Panc1 (cell line): ENCODE data around the gene CENPU. TPM values are rescaled to one million over a fixed set of nuclear protein-coding genes. Genes with fewer than 3 reads are reported as not detected.

Source experiments
- ATAC-seq: fragments of 200-7000 bp; cut with Tn5 transposase; 2 replicates; pipeline ENCODE4 v1.9.1; 2020; ENCODE audit warnings: mild to moderate bottlenecking, moderate library complexity
- BruUV-seq: library from RNA; stranded (reverse); fragments of 400-500 nt; replicated peaks from 2 replicates; lab custom pipeline; 2021; lab: Mats Ljungman, UMichigan
- CTCF ChIA-PET: fragments of 300-600 bp; sonication (Branson Sonifier 250); formaldehyde crosslinking; loops from one replicate; lab custom pipeline; 2022; ENCODE audit warnings: antibody characterized with exemption; lab: Charles Lee
- POLR2A ChIA-PET: fragments of 300-600 bp; sonication (Branson Sonifier 250); formaldehyde crosslinking; loops from one replicate; lab custom pipeline; 2022; ENCODE audit warnings: antibody characterized with exemption; lab: Charles Lee
- DNase-seq: peaks from one replicate; pipeline ENCODE4 v3.0.0-alpha.2; 2010; ENCODE audit warnings: low read depth, low spot score
- H3K27ac ChIP-seq: 2 replicates; pipeline ENCODE4 v1.5.1; 2011; ENCODE audit warnings: mild to moderate bottlenecking, low read length, inconsistent platforms
- H3K27me3 ChIP-seq: fragments of 200-500 bp; sonication (Bioruptor generic); 2 replicates; pipeline ENCODE4 v1.6.0; 2014; ENCODE audit warnings: low read length, inconsistent platforms; ENCODE audit not compliant: control insufficient read depth, insufficient read depth
- H3K36me3 ChIP-seq: fragments of 200-500 bp; sonication (Bioruptor generic); 2 replicates; pipeline ENCODE4 v1.5.1; 2014; ENCODE audit warnings: inconsistent platforms, mild to moderate bottlenecking, low read length, moderate library complexity; ENCODE audit not compliant: control insufficient read depth, insufficient read depth
- H3K4me1 ChIP-seq: 2 replicates; pipeline ENCODE4 v1.5.1; 2011; ENCODE audit warnings: inconsistent platforms, mild to moderate bottlenecking, low read length, moderate library complexity; ENCODE audit not compliant: control insufficient read depth, insufficient read depth
- H3K4me3 ChIP-seq, 2 experiments: 2 replicates each; pipeline ENCODE4 v1.5.1; 2011 to 2012; ENCODE audit warnings: low read depth in 2 of 2, low read length in 2 of 2, mild to moderate bottlenecking in 2 of 2, inconsistent platforms in 1 of 2, moderate library complexity in 1 of 2
- H3K9me3 ChIP-seq: fragments of 200-500 bp; sonication (Bioruptor generic); 2 replicates; pipeline ENCODE4 v1.5.1; 2014; ENCODE audit warnings: low read depth, mild to moderate bottlenecking, inconsistent platforms, low read length, moderate library complexity; ENCODE audit not compliant: control insufficient read depth, insufficient read depth
- POLR2AphosphoS5 ChIP-seq: IDR thresholded peaks from 2 replicates; pipeline ENCODE4 v1.6.1; 2012; ENCODE audit warnings: mild to moderate bottlenecking, low read depth, low read length, moderate library complexity
- SIN3A ChIP-seq: IDR thresholded peaks from 2 replicates; pipeline ENCODE4 v1.6.1; 2012; ENCODE audit warnings: low read depth, mild to moderate bottlenecking, low read length, moderate library complexity, borderline replicate concordance; ENCODE audit not compliant: insufficient read depth
- TCF7L2 ChIP-seq: IDR thresholded peaks from 2 replicates; pipeline ENCODE4 v1.6.1; 2011; ENCODE audit warnings: mild to moderate bottlenecking, low read depth, low read length, inconsistent platforms
- in situ Hi-C: cut with HindIII; loops from 2 replicates; pipeline ENCODE4 v1.10.0; 2016; ENCODE audit warnings: low sequenced_read_pairs, low pct_unique_long_range_greater_than_20kb
- intact Hi-C: fragments of 100-400 bp; cut with micrococcal nuclease; formaldehyde crosslinking; loops from one replicate; pipeline ENCODE4 v1.10.0; 2022; ENCODE audit not compliant: unreplicated experiment
- total RNA-seq: library from RNA; stranded (reverse); gene quantifications from one replicate; pipeline ENCODE4 v1.2.1, GENCODE V29; 2021; ENCODE audit not compliant: unreplicated experiment
- TF ChIP-seq, protein P1 (sequence below): fragments of 450-650 bp; IDR thresholded peaks from 2 replicates; pipeline ENCODE4 v1.5.1; 2017; ENCODE audit warnings: mild to moderate bottlenecking
- TF ChIP-seq, protein P2 (sequence below), 2 experiments: IDR thresholded peaks; 2 replicates each; pipeline ENCODE4 v1.6.1; 2011 to 2012; ENCODE audit warnings: low read depth in 2 of 2, control low read depth in 1 of 2, low read length in 1 of 2, mild to moderate bottlenecking in 1 of 2, moderate library complexity in 1 of 2; ENCODE audit not compliant: insufficient read depth in 1 of 2

CENPU gene
- total RNA-seq, 1 experiment from 2014 or later: 16.6 TPM

DNA sequence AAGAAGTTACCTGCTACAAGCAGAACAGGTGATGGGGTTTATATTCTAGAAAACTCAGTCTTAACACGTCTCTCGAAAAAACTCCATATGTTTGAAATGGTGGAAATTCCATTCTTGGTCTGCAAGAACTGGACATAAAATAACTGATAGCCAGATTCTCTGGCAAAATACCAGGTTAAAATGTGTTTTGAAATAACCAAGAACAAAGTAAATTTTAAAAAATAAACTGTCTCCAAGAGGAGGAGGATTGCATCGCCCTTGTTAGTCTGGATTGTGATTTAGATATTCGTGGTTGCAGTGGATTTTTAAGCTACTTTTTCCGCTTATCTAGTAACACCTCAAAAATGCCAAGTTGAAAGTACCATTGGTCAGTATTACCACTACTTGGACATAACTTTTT, 40.8 kb downstream of the CENPU start:
- CTCF ChIA-PET: no interaction called here

GRCh38 chr4:184689681-184690080, 44.2 kb downstream of the CENPU start:
- TF ChIP-seq SIN3A (no peak), POLR2AphosphoS5 (no peak), TCF7L2 (no peak)
- TF ChIP-seq, protein P1, sequence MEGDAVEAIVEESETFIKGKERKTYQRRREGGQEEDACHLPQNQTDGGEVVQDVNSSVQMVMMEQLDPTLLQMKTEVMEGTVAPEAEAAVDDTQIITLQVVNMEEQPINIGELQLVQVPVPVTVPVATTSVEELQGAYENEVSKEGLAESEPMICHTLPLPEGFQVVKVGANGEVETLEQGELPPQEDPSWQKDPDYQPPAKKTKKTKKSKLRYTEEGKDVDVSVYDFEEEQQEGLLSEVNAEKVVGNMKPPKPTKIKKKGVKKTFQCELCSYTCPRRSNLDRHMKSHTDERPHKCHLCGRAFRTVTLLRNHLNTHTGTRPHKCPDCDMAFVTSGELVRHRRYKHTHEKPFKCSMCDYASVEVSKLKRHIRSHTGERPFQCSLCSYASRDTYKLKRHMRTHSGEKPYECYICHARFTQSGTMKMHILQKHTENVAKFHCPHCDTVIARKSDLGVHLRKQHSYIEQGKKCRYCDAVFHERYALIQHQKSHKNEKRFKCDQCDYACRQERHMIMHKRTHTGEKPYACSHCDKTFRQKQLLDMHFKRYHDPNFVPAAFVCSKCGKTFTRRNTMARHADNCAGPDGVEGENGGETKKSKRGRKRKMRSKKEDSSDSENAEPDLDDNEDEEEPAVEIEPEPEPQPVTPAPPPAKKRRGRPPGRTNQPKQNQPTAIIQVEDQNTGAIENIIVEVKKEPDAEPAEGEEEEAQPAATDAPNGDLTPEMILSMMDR: no peak
- TF ChIP-seq, protein P2, sequence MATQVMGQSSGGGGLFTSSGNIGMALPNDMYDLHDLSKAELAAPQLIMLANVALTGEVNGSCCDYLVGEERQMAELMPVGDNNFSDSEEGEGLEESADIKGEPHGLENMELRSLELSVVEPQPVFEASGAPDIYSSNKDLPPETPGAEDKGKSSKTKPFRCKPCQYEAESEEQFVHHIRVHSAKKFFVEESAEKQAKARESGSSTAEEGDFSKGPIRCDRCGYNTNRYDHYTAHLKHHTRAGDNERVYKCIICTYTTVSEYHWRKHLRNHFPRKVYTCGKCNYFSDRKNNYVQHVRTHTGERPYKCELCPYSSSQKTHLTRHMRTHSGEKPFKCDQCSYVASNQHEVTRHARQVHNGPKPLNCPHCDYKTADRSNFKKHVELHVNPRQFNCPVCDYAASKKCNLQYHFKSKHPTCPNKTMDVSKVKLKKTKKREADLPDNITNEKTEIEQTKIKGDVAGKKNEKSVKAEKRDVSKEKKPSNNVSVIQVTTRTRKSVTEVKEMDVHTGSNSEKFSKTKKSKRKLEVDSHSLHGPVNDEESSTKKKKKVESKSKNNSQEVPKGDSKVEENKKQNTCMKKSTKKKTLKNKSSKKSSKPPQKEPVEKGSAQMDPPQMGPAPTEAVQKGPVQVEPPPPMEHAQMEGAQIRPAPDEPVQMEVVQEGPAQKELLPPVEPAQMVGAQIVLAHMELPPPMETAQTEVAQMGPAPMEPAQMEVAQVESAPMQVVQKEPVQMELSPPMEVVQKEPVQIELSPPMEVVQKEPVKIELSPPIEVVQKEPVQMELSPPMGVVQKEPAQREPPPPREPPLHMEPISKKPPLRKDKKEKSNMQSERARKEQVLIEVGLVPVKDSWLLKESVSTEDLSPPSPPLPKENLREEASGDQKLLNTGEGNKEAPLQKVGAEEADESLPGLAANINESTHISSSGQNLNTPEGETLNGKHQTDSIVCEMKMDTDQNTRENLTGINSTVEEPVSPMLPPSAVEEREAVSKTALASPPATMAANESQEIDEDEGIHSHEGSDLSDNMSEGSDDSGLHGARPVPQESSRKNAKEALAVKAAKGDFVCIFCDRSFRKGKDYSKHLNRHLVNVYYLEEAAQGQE (IDR thresholded peaks at IDR 0.05; ENCODE audit: insufficient read depth in 1 of 2, low read depth in 2 of 2, low read length in 1 of 2): no peak
- ATAC-seq (no peak), DNase-seq (no peak)
- intact Hi-C loops: no loop called here
- peaks cover 7% of the 10 kb centered on the region; the same call in 1 of the 2 replicates for H3K4me1 ChIP-seq
- in situ Hi-C loops: no loop called here
- H3K27ac ChIP-seq: no peak overlapping the region
- CTCF ChIA-PET: no interaction called here
- POLR2A ChIA-PET: no interaction called here
- BruUV-seq: no TSS peak
- no peaks in the 10 kb centered on the region for H3K27me3 ChIP-seq
- no peak overlapping the region for H3K4me3 ChIP-seq
- H3K9me3 ChIP-seq: no peaks in the 10 kb centered on the region
- H3K36me3 ChIP-seq: peaks cover 5% of the 10 kb centered on the region; the same call in 1 of the 2 replicates

More for the DNA sequence above, 40.8 kb downstream of the CENPU start:
- Histone ChIP-seq H3K27ac (no peak overlapping the region), H3K4me1 (peaks cover 5% of the 10 kb centered on the region; the same call in 1 of the 2 replicates), H3K9me3 (no peaks in the 10 kb centered on the region), H3K27me3 (no peaks in the 10 kb centered on the region), H3K36me3 (peaks cover 9% of the 10 kb centered on the region; the same call in 1 of the 2 replicates), H3K4me3 (no peak overlapping the region)
- ATAC-seq (no peak), DNase-seq (no peak)
- intact Hi-C loops: no loop called here
- POLR2A ChIA-PET: no interaction called here
- in situ Hi-C loops: no loop called here
- no TSS peak for BruUV-seq
- TF ChIP-seq, protein P1: no peak
- TF ChIP-seq, protein P2 (IDR thresholded peaks at IDR 0.05; ENCODE audit: insufficient read depth in 1 of 2, low read depth in 2 of 2, low read length in 1 of 2): no peak
- no peak for TF ChIP-seq POLR2AphosphoS5
